Muscle of back (tissue), 13 donors: ENCODE results near the gene UXT. TPM values are rescaled to one million over a fixed set of nuclear protein-coding genes. Genes with fewer than 3 reads are reported as not detected.
"Not testable (repeated sequence)": the region's sequence is repeated elsewhere in the genome, so short reads cannot be mapped to it uniquely, and the experiment has no call there.

ENCODE experiments used
- DNase-seq, 3 donors: peaks; one replicate each; pipeline versions ENCODE4 v3.0.0 to v3.0.0-alpha.2; 2013
- long read RNA-seq, 9 donors: transcript quantifications; one replicate each; lab custom pipeline, GENCODE V29; 2026
- polyA plus RNA-seq, 10 donors: library from polyadenylated mRNA; unstranded; fragments of 120-200 nt; gene quantifications; one replicate each; pipeline ENCODE4 v1.2.1, GENCODE V29; 2013; ENCODE audit not compliant: insufficient read length in 10 of 10

UXT gene, protein sequence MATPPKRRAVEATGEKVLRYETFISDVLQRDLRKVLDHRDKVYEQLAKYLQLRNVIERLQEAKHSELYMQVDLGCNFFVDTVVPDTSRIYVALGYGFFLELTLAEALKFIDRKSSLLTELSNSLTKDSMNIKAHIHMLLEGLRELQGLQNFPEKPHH
- 10 to 100 TPM; 74.5 to 98.6 (median 86.8) TPM for polyA plus RNA-seq
- long read RNA-seq, donor 1, transcript UXT-202 (6 exons, 701 nt) = minor isoform, 16 of 47 reads
- long read RNA-seq, donor 1, transcript UXT-201 (7 exons, 574 nt) = major isoform, 27 of 47 reads
- long read RNA-seq, donor 1, partial matches to known transcripts = 0 of 47 reads
- long read RNA-seq, donor 1, other reads (novel, unspliced or antisense) = 0 of 47 reads
- long read RNA-seq, donor 2, transcript UXT-201 (7 exons, 574 nt) = major isoform, 30 of 51 reads
- long read RNA-seq, donor 2, transcript UXT-202 (6 exons, 701 nt) = minor isoform, 20 of 51 reads
- long read RNA-seq, donor 2, partial matches to known transcripts = 0 of 51 reads
- long read RNA-seq, donor 2, other reads (novel, unspliced or antisense) = 0 of 51 reads
- long read RNA-seq, donor 3 = 0 reads
- long read RNA-seq, donor 4, transcript UXT-202 (6 exons, 701 nt) = minor isoform, 18 of 40 reads
- long read RNA-seq, donor 4, transcript UXT-201 (7 exons, 574 nt) = major isoform, 21 of 40 reads
- long read RNA-seq, donor 4, partial matches to known transcripts = 0 of 40 reads
- long read RNA-seq, donor 4, other reads (novel, unspliced or antisense) = 0 of 40 reads
- long read RNA-seq, donor 5, transcript UXT-201 (7 exons, 574 nt) = major isoform, 46 of 73 reads
- long read RNA-seq, donor 5, transcript UXT-202 (6 exons, 701 nt) = minor isoform, 14 of 73 reads
- long read RNA-seq, donor 5, partial matches to known transcripts = 5 of 73 reads
- long read RNA-seq, donor 5, other reads (novel, unspliced or antisense) = 5 of 73 reads
- long read RNA-seq, donor 6, transcript UXT-201 (7 exons, 574 nt) = major isoform, 30 of 57 reads
- long read RNA-seq, donor 6, transcript UXT-202 (6 exons, 701 nt) = minor isoform, 24 of 57 reads
- long read RNA-seq, donor 6, partial matches to known transcripts = 0 of 57 reads
- long read RNA-seq, donor 6, other reads (novel, unspliced or antisense) = 0 of 57 reads
- long read RNA-seq, donor 7, transcript UXT-201 (7 exons, 574 nt) = major isoform, 19 of 30 reads
- long read RNA-seq, donor 7, transcript UXT-202 (6 exons, 701 nt) = minor isoform, 11 of 30 reads
- long read RNA-seq, donor 7, partial matches to known transcripts = 0 of 30 reads
- long read RNA-seq, donor 7, other reads (novel, unspliced or antisense) = 0 of 30 reads
- long read RNA-seq, donor 8, transcript UXT-201 (7 exons, 574 nt) = major isoform, 40 of 67 reads
- long read RNA-seq, donor 8, transcript UXT-202 (6 exons, 701 nt) = minor isoform, 26 of 67 reads
- long read RNA-seq, donor 8, partial matches to known transcripts = 0 of 67 reads
- long read RNA-seq, donor 8, other reads (novel, unspliced or antisense) = 0 of 67 reads
- long read RNA-seq, donor 9, partial matches to known transcripts = 0 of 5 reads
- long read RNA-seq, donor 9, other reads (novel, unspliced or antisense) = 0 of 5 reads

DNA sequence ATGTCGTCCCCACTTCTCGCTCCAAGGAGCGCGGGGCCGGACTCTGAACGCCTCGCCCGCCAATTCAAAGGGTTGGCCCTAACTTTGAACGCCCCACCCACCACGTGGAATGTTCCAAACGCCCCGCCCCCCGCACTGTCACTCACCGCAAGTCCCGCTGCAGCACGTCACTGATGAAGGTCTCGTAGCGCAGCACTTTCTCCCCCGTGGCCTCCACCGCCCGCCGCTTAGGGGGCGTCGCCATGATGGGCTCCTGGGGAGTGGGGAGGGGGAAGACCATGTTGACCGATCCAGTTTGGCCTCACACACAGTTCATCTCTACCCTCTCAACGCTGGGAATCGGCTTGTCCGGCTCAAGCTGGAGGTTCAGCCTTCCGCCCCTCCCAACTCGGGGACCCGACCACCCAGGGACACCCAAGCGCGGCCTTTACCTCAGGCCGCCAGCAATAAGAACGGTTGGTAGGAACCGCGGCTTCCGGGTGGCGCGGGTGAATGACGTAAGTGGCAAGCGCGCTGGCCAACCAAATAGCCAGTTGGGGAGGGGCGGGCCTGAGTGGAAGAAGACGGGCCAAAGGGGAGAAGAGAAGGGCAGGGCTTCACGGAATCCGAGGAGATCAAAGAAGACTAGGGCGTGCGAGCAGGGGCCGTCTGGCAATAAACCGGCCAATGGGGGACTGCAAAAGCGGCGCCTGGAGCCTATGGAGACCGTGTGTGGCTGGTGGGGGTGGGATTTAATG is at the start of gene UXT:
Gene UXT, minus strand, starts transcription at position 497 of the 737 bp plus-strand sequence. Its CDS starts 253 bp downstream, at position 244.
- peak; percentile 88 to 95 (median 92) for DNase-seq

DNA sequence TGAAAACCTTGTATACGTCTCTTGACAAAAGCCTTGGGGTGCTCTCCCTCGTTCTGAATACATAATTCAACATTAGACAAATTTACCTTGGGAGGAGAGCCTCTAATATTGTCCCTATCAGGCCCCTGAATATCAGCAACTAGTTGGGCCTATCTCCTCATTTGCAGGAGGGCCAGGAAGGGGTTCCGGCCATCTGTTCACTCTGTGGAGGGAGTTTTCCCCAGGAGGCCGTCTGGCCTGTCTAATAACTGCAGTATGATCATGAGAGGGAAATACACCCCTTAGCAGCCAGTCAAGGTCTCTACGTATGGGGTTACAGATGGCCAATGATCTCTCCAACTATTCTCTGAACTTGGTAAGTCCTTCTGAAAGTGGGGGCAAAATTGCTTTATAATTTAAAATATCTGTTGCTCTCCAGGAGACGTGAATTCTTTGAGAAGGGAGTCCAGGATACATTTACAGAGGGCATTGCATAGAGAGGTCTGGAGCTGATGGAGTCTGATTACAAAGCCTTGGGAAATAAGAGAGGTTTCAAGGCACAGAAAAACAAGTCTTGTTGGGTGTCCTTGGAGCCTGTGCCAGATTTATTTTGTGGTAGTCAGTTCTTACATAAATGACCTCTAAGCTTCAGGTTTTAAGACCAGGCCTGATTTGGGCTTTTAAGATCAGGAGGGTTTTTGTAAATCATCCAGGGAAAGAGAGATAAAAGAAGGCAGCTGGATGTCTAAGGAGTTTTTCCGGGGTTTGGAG is 48.2 kb upstream of the UXT start:
- peak in 2 of 3 donors; percentile 22 to 67 for DNase-seq

DNA sequence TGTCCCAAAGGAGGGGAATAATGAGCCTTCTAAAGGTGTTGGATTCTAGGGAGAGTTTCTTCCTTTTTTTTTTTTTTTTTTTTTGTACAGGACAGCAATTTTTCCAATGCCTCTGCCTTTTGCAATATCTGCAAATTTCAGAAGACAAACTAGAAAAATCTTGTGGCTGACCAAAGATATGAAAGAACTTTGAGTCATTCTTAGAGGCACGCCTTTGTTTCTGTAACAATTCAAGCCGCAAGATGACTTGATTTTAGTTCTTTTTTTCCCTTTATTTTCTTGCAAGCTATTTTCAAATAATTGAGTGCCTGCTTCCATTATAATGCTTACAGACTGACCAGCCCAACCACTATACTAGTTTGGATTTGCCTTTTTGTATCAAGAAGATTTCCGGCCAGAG is 47.6 kb upstream of the UXT start:
- peak in 1 of 3 donors; percentile 5 for DNase-seq

DNA sequence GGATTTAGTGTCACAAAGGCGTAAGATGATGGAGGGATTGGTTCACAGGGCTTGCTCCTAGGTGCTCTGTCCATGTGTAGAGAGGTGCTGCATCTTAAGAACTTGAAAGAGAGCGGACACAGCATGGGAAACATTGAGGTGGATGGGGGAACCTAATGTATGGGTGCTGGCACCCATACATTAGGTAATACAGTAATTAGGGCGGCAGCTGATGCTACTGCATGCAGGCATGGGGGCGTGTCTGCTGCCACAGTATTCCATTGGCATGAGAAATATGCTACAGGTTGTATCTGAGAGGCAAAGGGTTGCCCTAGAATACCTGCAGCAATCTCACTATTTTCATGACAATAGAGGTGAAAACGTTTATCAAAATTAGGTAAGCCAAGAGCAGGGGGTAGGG is 45.8 kb upstream of the UXT start:
- no peak for DNase-seq

DNA sequence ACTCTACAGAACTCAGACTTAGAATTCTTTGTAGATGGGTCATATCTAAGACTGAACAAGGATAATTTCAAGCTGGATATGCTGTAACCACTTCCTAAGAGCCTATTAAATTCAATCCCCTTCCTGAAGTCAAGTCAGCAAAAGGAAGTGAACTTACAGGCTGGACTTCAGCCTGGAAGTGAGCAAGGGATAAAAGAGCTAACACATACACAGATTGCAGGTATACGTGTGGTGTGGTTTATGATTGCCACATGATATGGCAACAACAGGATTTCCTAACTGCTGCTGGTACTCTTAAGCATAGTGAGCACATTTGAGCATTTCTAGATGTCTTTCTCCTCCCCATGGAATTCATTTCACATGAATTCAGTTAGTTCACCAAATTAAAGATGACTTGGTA is 38.2 kb upstream of the UXT start:
- no peak for DNase-seq

DNA sequence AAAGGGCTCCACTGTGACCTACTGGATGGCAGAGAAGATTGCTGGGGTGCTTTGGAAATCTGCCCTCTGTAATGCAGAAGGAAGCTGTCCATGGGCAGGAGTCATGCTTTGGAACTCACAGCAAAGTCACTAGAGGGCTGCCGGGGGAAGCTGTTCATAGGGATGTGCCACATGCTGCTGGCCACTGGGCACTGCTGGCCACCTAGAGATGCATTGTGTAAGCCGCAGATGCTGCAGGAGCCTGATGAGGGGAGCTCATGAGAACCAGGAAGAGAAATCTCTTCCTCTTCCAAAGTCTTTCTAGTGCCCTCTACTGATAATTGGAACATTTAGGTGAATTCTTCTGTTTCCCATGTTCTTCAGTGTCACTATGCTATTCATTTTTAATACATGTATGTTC is 31.2 kb upstream of the UXT start:
- no peak for DNase-seq

DNA sequence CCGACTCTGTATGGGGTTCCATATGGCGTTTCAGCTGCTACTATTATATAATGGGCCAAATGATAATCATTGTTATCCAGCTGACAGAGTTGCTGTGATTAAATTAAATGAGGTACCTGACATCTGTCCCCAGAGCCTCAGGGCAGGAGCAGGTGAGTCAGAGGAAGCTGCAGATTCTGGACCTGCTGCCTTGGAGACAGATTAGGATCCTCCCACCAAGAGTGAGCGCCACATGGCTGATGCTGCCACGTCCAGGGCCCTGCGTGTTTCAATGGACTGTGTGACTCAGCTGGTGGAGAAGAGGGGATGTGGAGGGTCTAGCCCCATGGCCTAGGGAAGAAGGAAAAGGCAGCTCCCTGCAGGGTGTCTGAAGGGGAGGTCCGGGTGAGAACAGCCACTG is 28.3 kb upstream of the UXT start:
- no peak for DNase-seq

DNA sequence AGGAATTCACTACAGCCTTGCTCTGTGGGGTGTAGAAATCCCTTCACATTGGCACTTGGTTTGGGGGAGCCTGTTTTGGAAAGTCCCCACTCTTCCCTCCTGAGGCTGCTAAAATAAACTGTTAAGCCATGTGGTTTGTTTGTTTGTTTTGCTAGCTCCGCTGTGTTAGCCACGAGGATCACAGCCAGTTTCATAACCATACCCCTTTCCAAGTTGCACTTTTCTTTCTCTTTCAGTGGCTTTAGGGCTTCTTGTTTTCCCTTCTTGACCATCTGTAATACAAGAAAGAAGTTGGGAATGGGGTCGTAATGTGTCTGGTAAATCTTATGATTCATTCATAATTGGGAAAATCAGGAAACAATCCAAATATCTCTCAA is 24.8 kb upstream of the UXT start:
- no peak for DNase-seq

DNA sequence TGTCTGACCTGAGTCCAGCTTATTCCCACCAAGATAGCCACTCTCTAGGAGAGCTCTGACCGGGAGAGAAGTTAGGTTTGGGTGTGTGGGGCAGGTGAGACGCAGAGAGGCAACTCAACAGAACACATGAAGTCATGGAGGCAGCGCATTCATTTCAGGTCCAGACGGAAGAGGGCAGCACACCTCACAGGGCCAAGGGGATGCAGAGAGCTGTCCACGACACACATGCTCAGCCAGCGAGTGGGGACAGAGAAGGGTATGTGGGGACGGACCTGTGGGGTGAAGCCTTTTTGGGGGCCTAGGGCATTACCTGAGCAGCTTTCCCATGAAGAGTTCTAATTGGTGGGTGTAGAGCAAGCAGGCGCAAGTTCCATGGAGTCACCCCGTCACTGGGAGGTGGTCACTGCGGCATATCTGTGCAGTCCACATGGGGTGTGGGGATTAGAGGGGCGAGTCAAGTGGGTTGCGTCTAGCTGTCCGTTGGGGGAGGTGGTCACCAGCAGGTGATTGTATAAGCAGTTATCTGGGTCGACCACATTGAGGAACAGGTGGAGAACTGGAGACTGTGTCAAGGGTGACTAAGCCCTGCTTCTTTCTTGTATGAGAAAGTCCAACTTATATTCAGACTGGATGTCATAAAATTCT is 24.3 kb upstream of the UXT start:
- DNase-seq = no peak

DNA sequence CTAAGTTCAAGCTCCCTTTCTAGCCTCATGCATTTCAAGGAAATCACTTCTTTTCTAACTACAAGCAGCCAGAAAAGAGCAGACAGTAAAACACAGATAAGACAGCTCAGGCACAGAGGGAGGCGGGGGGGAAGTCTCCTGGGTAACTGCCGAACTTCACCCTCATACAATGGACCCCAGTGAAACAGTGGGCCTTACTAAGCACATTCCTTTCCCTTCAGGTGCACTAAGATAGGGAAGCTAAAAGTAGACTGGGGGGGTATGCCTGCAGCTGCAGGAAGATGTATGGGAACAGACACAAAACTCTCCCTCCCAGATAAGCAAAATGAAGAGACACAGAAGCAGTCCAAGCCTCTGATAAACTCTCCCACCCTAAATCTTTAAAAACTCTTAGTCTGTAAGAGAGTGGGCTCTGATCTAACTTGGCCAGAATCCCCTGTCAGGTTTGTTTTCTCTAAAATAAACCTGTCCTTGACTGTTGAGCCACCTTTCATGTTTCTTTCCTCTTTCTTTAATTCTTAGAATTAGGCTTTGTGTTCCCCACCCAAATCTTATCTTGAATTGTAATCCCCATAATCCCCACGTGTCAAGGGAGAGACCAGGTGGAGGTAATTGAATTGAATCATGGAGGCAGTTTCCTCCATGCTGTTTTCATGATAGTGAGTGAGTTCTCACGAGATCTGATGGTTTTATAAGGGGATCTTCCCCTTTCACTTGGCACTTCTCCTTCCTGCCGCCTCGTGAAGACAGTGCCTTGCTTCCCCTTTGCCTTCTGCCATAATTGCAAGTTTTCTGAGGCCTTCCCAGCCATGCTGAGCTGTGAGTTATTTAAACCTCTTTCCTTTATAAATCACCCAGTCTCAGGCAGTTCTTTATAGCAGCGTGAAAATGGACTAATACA is 17.2 kb upstream of the UXT start:
- not testable (repeated sequence) for DNase-seq

DNA sequence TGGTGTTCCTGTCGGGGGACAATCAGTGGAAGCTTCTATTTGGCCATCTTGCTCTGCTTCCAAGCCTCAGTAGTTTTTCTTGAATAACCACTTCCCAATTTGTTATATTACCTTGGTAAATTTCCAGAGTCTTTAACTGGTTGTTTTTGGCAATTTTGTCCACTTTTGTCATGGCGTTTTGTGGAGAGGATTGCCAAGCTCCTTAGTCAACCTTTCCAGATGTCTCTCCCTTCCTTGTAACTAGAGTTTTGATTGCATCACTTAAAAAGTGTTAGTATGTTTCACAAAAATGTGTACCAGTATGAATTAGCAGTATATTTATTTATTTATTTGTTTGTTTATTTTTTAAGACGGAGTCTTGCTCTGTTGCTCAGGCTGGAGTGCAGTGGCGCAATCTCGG is 15.8 kb upstream of the UXT start:
- DNase-seq = no peak

DNA sequence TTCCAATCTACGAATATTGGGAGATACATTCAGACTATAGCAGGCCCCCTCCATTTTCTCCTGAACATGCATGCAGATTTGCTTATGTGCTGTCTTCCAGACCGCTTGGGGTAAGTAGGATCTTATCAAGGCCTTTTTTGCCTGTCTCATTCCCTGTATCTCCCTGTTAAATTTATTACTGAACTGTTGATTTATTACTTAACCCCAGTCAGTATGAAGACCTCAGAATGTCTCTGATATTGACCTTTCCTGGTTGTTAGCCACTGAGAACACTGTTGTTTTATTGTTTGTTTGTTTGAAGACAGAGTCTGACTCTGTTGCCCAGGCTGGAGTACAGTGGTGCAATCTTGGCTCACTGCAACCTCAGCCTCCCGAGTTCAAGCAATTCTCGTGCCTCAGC is 6.8 kb upstream of the UXT start:
- DNase-seq = not testable (repeated sequence)

DNA sequence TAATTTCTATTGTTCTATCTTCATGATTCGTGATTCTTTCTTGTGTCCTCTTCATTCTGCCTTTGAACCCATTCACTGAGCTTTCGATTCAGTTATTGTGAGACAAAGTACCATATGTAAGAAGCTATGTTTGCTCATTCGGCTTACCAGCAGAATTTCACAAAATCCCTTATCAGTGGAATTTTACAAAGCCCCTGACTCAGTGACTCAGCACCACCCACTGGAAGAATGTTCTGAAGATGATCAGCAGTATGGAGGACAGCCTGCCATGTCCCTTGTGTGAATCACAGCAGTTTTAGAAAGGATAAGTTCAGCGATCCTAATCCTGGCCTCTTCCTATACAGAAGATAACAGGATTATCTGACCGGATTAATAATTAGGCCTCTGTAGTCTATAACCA is 5.8 kb upstream of the UXT start:
- no peak for DNase-seq

DNA sequence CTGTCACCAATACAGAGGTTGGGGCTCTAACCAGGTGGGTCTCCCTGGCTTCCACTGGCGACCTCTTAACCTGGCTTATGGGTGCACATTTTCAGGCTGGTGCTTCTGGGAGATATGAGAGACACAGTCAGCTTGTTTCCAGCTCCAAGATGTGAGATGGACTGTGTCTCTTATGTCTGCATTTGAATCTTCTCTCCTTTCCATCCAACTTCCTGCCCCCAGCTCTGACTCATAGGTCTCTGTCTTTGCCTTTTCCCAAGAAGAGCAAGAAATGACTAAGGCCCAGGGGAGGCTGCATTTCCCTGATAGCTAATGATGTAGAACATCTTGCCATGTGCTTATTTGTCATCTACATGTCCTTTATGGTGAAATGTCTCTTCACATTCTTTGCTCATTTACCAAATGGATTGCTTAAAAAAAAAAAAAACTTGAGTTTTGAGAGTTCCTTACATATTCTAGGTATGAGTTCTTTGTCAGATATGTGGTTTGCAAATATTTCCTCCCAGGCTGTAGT is 3.2 kb upstream of the UXT start:
- DNase-seq = peak in 1 of 3 donors; percentile 87

DNA sequence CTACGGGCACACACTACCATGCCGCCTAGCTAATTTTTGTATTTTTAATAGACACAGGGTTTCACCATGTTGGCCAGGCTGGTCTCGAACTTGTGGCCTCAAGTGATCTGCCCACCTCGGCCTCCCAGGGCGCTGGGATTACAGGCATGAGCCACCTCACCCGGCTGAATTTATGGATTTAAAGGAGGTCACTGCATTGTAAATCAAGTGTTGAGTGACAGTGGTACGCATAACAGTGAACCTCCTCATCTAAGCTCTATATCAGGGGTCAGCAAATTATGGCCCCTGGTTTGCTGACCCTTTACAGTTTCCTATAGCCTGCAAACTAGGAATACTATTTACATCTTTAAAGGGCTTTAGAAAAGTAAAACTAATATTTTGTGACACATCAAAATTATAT is 2.6 kb upstream of the UXT start:
- no peak for DNase-seq

DNA sequence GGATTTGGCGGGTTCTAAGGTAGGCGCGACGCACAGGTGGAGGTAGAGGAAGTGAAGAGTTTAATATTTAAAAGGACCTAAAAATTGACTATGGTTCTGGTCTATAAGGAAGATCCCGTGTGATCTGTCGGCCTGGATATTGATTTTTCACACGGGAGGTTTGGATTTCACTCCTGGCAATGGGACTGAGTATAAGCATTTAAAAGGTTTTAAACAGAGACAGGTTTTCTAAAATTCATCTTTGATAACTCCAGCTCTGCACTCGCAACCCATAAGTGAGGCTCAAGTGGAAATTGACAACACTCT is 394 bp upstream of the UXT start:
- no peak for DNase-seq

DNA sequence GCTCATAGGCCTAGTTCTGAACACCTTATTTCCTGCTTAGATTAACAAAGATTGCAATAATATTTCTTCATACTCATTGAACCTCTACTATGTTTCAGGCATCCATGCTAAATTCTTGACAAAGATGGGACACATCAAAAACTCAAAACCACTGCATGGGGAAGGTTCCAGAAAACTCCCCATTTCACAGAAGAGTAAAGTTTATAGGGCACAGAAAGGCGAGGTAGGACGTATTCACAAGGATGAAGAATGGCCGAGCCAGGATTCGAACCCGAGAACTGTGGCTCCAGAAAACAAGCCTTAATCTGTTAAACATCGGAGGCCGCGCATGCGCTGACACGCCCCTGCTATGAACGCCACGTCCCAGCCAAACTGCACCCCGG is 688 bp downstream of the UXT start:
- no peak for DNase-seq
